NB4 (cell line): ENCODE results near the gene STAT6.

Experiments used
- DNase-seq: peaks from one replicate; pipeline ENCODE4 v3.0.0; 2010; ENCODE audit warnings: low read depth
- H3K4me3 ChIP-seq: one replicate; pipeline ENCODE4 v1.5.1; 2011; ENCODE audit warnings: mild to moderate bottlenecking, low read depth, low read length, moderate library complexity
- MYC ChIP-seq: IDR thresholded peaks from 2 replicates; pipeline ENCODE4 v1.6.1; 2011; ENCODE audit warnings: low read depth, low read length
- POLR2A ChIP-seq: IDR thresholded peaks from 2 replicates; pipeline ENCODE4 v1.6.1; 2011; ENCODE audit warnings: mild to moderate bottlenecking; ENCODE audit not compliant: insufficient read length; ENCODE audit errors: extremely low read depth
- TF ChIP-seq, protein P1 (sequence below): IDR thresholded peaks from one replicate; pipeline ENCODE4 v1.5.1; 2012; ENCODE audit warnings: low read depth, low read length
- TF ChIP-seq, protein P2 (sequence below): IDR thresholded peaks from 2 replicates; pipeline ENCODE4 v1.6.1; 2011; ENCODE audit warnings: low read depth, low read length

STAT6 gene

DNA sequence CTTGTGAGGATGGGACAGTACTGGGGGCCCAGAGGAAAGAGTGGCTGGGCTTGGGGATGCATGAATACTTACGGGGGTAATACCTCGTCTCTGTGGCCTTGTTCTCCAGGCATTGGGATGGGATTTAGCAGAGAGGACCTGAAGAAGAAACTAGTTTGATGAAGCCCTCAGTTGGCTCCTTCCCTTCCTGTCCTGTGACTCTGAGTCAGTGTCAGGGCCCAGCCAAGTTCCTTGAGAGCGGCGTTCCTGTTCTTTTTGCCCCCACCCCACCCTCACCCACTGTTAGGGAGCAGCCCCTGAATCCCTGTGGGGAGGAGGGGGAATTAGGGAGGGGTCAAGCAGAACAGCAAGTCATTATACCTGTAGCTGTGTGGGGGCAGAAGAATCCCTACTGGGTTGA is 41.5 kb upstream of the STAT6 start:
- no peak for DNase-seq
- TF ChIP-seq, protein P1, sequence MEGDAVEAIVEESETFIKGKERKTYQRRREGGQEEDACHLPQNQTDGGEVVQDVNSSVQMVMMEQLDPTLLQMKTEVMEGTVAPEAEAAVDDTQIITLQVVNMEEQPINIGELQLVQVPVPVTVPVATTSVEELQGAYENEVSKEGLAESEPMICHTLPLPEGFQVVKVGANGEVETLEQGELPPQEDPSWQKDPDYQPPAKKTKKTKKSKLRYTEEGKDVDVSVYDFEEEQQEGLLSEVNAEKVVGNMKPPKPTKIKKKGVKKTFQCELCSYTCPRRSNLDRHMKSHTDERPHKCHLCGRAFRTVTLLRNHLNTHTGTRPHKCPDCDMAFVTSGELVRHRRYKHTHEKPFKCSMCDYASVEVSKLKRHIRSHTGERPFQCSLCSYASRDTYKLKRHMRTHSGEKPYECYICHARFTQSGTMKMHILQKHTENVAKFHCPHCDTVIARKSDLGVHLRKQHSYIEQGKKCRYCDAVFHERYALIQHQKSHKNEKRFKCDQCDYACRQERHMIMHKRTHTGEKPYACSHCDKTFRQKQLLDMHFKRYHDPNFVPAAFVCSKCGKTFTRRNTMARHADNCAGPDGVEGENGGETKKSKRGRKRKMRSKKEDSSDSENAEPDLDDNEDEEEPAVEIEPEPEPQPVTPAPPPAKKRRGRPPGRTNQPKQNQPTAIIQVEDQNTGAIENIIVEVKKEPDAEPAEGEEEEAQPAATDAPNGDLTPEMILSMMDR, result no peak
- TF ChIP-seq, protein P2, sequence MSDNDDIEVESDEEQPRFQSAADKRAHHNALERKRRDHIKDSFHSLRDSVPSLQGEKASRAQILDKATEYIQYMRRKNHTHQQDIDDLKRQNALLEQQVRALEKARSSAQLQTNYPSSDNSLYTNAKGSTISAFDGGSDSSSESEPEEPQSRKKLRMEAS, result no peak
- TF ChIP-seq MYC, result no peak
- TF ChIP-seq POLR2A, result no peak
- no peak overlapping the region for H3K4me3 ChIP-seq

GRCh38 chr12:57151741-57152630 is 40.8 kb upstream of the STAT6 start:
- no peak for DNase-seq
- no peak for TF ChIP-seq POLR2A
- no peak for TF ChIP-seq MYC
- TF ChIP-seq, protein P2, result no peak
- TF ChIP-seq, protein P1, result no peak
- H3K4me3 ChIP-seq, result no peak overlapping the region

- TF ChIP-seq, protein P2, result no peak
- no peak for TF ChIP-seq POLR2A
- TF ChIP-seq MYC, result no peak
- TF ChIP-seq, protein P1, result no peak
- H3K4me3 ChIP-seq, result no peak overlapping the region
- DNase-seq, result no peak
Observed at GRCh38 chr12:57150400-57151000, 39.3 kb upstream of the STAT6 start.

GRCh38 chr12:57149245-57149900 is 38.2 kb upstream of the STAT6 start:
- H3K4me3 ChIP-seq, result no peak overlapping the region
- DNase-seq, result no peak
- TF ChIP-seq MYC (no peak), POLR2A (no peak)
- TF ChIP-seq, protein P1, result no peak
- TF ChIP-seq, protein P2, result no peak

GRCh38 chr12:57148469-57149244 is 37.5 kb upstream of the STAT6 start:
- peak; percentile 85 for DNase-seq
- TF ChIP-seq, protein P2, result no peak
- TF ChIP-seq, protein P1, result no peak
- TF ChIP-seq POLR2A (no peak), MYC (no peak)
- H3K4me3 ChIP-seq, result no peak overlapping the region
